RWPE1 (cell line): ENCODE results near the gene CLEC2D.

Experiments used
- CTCF ChIA-PET: fragments of 350-600 bp; sonication (Branson Sonifier 250); formaldehyde crosslinking; extraction: SDS; loops from one replicate; lab custom pipeline; 2021; lab: Yijun Ruan, JAX
- POLR2A ChIA-PET: fragments of 400-600 bp; formaldehyde crosslinking; extraction: SDS; loops from one replicate; lab custom pipeline; 2020; ENCODE audit warnings: antibody characterized with exemption; ENCODE audit not compliant: low non-redundant PET; lab: Yijun Ruan, JAX
- DNase-seq: peaks from one replicate; pipeline ENCODE4 v3.0.0; 2012; ENCODE audit warnings: low spot score
- H3K27ac ChIP-seq: fragments of 450-650 bp; 2 replicates; pipeline ENCODE4 v1.5.1; 2017
- CTCF ChIP-seq: fragments of 450-650 bp; conservative IDR thresholded peaks from 2 replicates; pipeline ENCODE4 v1.5.1; 2017; ENCODE audit warnings: low read depth, mild to moderate bottlenecking

Gene CLEC2D

GRCh38 chr12:9724023-9724422 is 54.5 kb downstream of the CLEC2D start:
- ChIA-PET CTCF (no interaction called here), POLR2A (no interaction called here)
- TF ChIP-seq CTCF: no peak
- DNase-seq: no peak
- H3K27ac ChIP-seq: no peak overlapping the region

GRCh38 chr12:9725213-9725870 is 55.8 kb downstream of the CLEC2D start:
- H3K27ac ChIP-seq: no peak overlapping the region
- TF ChIP-seq CTCF: no peak
- CTCF ChIA-PET: interaction anchor here (0.8 kb wide), 1 partner anchor 18 kb away, joined by 4 read pairs; no protein-coding TSS in a partner anchor
- DNase-seq: no peak
- POLR2A ChIA-PET: interaction anchor here (0.5 kb wide), 1 partner anchor 1276 kb away, joined by 3 read pairs; no protein-coding TSS in a partner anchor

GRCh38 chr12:9727813-9728212 is 58.3 kb downstream of the CLEC2D start:
- TF ChIP-seq CTCF: no peak
- POLR2A ChIA-PET: no interaction called here
- CTCF ChIA-PET: interaction anchor here (1.0 kb wide), 1 partner anchor 19 kb away, joined by 3 read pairs; no protein-coding TSS in a partner anchor
- no peak for DNase-seq
- no peak overlapping the region for H3K27ac ChIP-seq

- ChIA-PET CTCF (interaction anchor here (1.2 kb wide), 1 partner anchor 14 kb away, joined by 6 read pairs; no protein-coding TSS in a partner anchor), POLR2A (no interaction called here)
- H3K27ac ChIP-seq: no peak overlapping the region
- DNase-seq: no peak
- no peak for TF ChIP-seq CTCF
These were observed 59.6 kb downstream of the CLEC2D start for GRCh38 chr12:9729082-9729481.

DNA sequence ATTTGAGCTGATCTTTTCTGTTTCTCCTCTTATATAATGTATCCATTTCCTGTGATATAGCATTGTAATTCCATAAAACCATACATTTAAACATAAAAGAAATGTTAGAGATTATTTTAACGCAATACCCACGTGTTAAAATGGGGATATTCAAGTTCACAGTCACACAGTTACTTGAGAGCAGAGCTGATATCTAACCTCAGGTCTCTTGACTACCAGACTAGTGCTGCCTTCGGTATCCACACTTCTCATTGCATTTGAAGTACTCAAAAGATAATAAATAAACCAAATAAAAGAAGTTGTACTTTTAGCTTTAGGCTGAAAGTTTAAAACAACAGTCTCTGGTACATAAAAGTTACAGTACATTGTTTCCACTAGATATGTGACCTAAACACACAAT is 60.5 kb downstream of the CLEC2D start:
- H3K27ac ChIP-seq: no peak overlapping the region
- POLR2A ChIA-PET: no interaction called here

DNA sequence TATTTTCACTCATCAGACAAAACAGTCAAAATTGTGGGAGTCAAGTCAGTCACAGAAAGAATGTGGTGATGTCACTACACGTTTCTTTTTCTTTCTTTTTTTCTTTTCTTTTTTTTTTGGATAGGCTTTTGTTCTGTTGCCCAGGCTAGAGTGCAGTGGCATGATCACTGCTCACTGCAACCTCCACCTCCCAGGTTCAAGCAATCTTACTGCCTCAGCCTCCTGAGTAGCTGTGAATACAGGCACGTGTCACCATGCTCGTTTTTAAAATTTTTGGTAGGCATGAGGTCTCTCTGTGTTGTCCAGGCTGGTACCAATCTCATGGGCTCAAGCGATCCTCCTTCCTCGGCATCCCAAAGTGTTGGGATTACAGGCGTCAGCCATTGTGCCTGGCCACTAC is 61.1 kb downstream of the CLEC2D start:
- POLR2A ChIA-PET: no interaction called here
- no peak overlapping the region for H3K27ac ChIP-seq
- CTCF ChIA-PET: interaction anchor here (1.6 kb wide), 1 partner anchor 18 kb away, joined by 5 read pairs; no protein-coding TSS in a partner anchor
- no peak for DNase-seq
- TF ChIP-seq CTCF: no peak

More for the DNA sequence above, 60.5 kb downstream of the CLEC2D start:
- DNase-seq: no peak
- no peak for TF ChIP-seq CTCF
- CTCF ChIA-PET: interaction anchor here (1.2 to 1.6 kb wide), 2 partner anchors 13 to 19 kb away, joined by 5 to 6 read pairs; no protein-coding TSS in a partner anchor
